Bronchial epithelial cell (primary cell): ENCODE measurements around the gene CHSY3. TPM values are rescaled to one million over a fixed set of nuclear protein-coding genes. Genes with fewer than 3 reads are reported as not detected.

Experiments
- DNase-seq: peaks from one replicate; pipeline ENCODE4 v3.0.0-alpha.2; 2010; ENCODE audit warnings: low read depth
- FAIRE-seq: peaks from 2 replicates; lab custom pipeline; 2011; peaks lifted over from hg19 to GRCh38; lab: Jason Lieb, UNC
- H3K27me3 ChIP-seq: 2 replicates; pipeline ENCODE4 v1.5.1; 2011; ENCODE audit warnings: low read length; ENCODE audit not compliant: control insufficient read depth, insufficient read depth
- H3K36me3 ChIP-seq: 2 replicates; pipeline ENCODE4 v1.5.1; 2011; ENCODE audit warnings: low read length; ENCODE audit not compliant: control insufficient read depth, insufficient read depth
- H3K4me3 ChIP-seq: 2 replicates; pipeline ENCODE4 v1.5.1; 2011; ENCODE audit warnings: mild to moderate bottlenecking, low read depth, low read length, control low read depth
- total RNA-seq: library from RNA; depleted of rRNA; stranded (reverse); fragments of >200 nt; gene quantifications from 2 replicates; pipeline ENCODE4 v1.2.1, GENCODE V29; 2014
- TF ChIP-seq, protein P1 (sequence below): IDR thresholded peaks from 2 replicates; pipeline ENCODE4 v1.5.1; 2011; ENCODE audit warnings: mild to moderate bottlenecking, moderate library complexity, low read length, control low read depth, inconsistent platforms; ENCODE audit not compliant: insufficient read depth, severe bottlenecking

CHSY3 gene
- total RNA-seq, 1 donor from 2014 or later, result 0.26 TPM

DNA sequence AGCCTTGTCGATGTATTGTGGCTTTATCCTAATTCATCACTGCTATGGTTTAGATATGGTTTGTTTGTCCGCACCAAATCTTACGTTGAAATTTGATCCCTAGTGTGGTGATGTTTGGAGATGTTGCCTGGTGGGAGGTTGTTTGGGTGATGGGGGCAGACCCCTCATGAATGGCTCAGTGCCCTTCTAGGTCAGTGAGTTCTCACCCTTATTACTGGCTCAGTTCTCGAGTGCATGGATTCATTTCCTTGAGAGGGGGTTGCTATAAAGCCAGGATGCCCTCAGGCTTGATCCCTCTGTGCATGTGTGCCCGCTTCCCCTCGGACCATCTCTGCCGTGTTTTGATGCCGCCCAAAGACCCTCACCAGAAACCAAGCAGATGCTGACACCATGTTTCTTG lies 114.4 kb downstream of the CHSY3 start:
- Histone ChIP-seq H3K36me3 (no peaks in the 10 kb centered on the region), H3K4me3 (no peak overlapping the region), H3K27me3 (no peaks in the 10 kb centered on the region)
- no peak for FAIRE-seq
- DNase-seq, result no peak
- TF ChIP-seq, protein P1, sequence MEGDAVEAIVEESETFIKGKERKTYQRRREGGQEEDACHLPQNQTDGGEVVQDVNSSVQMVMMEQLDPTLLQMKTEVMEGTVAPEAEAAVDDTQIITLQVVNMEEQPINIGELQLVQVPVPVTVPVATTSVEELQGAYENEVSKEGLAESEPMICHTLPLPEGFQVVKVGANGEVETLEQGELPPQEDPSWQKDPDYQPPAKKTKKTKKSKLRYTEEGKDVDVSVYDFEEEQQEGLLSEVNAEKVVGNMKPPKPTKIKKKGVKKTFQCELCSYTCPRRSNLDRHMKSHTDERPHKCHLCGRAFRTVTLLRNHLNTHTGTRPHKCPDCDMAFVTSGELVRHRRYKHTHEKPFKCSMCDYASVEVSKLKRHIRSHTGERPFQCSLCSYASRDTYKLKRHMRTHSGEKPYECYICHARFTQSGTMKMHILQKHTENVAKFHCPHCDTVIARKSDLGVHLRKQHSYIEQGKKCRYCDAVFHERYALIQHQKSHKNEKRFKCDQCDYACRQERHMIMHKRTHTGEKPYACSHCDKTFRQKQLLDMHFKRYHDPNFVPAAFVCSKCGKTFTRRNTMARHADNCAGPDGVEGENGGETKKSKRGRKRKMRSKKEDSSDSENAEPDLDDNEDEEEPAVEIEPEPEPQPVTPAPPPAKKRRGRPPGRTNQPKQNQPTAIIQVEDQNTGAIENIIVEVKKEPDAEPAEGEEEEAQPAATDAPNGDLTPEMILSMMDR, result no peak

DNA sequence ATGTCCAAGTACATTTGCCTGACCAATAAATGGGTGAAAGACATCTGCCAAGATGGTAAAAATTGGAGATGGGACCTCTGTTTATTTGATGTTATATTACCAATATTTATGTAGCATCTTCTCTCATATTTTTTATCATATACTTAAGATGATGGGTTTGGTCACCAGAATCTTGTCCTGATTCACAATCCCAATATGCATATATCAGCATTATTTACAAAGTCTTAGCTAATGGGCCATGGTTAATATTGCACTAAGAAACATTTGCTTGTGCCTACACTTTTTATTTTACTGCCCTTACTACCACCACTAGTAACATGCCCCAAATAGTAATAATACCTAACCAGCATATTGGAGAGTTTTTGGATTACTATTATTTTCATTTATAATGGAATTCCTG lies 116.7 kb downstream of the CHSY3 start:
- no peaks in the 10 kb centered on the region for H3K27me3 ChIP-seq
- TF ChIP-seq, protein P1, result no peak
- no peak overlapping the region for H3K4me3 ChIP-seq
- H3K36me3 ChIP-seq, result no peaks in the 10 kb centered on the region
- FAIRE-seq (no peak), DNase-seq (no peak)

DNA sequence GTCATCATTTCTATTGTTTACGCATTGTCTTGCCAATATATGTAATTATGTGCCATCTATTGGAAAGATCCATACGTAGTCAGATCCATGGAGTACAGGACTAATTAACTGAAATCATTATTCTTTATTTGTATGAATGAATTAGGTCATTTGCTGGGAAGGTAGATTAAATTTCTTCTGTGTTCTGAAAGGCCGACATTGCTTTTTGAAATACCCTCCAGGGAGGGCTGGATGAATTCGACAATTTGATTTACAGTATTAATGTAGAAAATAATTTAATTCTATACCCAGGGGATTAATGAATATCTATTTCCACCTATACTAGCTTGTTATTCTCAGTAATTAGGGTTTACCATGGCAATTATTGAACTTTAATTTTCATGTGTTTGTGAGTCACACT lies 117.6 kb downstream of the CHSY3 start:
- H3K36me3 ChIP-seq, result no peaks in the 10 kb centered on the region
- no peak overlapping the region for H3K4me3 ChIP-seq
- FAIRE-seq, result no peak
- DNase-seq, result no peak
- TF ChIP-seq, protein P1, result no peak
- no peaks in the 10 kb centered on the region for H3K27me3 ChIP-seq

DNA sequence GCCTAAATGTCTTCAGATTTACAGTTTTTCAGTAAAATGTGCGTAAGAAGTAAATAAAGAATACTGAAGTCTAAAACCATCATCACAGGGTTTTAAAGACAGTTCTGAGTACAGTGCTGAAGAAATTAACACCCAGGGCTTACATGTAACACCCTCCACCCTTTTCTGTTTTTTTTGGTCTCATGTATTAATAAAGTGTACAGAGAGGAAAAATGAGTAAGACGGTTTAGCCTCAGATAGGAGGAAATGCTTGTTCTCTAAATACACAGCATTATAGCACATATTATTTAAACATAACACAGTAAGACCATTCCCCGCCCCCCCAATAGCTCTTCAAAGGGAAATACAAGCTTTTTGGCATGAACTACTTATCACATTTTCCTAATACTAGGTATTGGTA lies 119.3 kb downstream of the CHSY3 start:
- TF ChIP-seq, protein P1, result no peak
- Histone ChIP-seq H3K36me3 (no peaks in the 10 kb centered on the region), H3K27me3 (no peaks in the 10 kb centered on the region), H3K4me3 (no peak overlapping the region)
- DNase-seq (no peak), FAIRE-seq (no peak)

DNA sequence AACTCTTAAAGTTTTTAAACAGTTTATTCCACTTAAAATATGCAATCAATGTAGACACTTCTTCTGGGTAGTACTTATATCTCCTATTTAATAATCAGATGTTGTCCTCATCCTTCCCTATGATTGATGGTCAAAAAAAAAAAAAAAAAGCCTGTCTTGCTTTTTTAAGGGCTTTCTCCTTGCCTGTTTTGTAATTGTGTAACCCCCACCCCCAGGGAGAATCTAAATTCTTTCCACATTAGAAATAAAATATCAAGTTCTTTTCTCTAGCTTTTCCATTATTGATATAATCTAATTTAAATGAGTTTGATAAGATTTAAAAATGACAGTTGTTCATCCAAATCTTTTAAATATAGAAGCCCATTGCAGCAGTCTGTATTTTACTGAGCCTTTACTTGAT lies 119.7 kb downstream of the CHSY3 start:
- Histone ChIP-seq H3K4me3 (no peak overlapping the region), H3K36me3 (no peaks in the 10 kb centered on the region), H3K27me3 (no peaks in the 10 kb centered on the region)
- TF ChIP-seq, protein P1, result no peak
- FAIRE-seq (no peak), DNase-seq (no peak)

DNA sequence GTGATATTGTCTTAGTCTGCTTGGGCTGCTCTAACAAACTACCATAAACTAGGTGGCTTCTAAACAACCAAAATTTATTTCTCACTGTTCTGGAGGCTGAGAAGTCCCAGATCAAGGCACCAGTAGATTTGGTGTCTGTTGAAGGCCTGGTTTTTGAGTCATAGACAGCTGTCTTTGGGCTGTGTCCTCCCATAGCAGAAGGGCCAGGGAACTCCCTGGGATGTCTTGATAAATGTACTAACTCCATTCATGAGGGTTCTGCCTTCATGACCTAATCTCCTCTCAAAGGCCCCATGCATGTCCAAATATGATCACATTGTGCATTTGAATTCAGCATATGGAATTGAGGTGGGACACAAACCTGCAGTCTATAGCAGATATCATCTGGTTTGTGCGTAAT lies 121.2 kb downstream of the CHSY3 start:
- FAIRE-seq (no peak), DNase-seq (no peak)
- Histone ChIP-seq H3K27me3 (no peaks in the 10 kb centered on the region), H3K4me3 (no peak overlapping the region), H3K36me3 (no peaks in the 10 kb centered on the region)
- TF ChIP-seq, protein P1, result no peak
